Ureter (tissue), 1 donor: ENCODE data around the gene TRABD2B. TPM values are rescaled to one million over a fixed set of nuclear protein-coding genes. Genes with fewer than 3 reads are reported as not detected.
A peak's percentile ranks its signal among the peaks of the same experiment; 100 is the strongest.
"Not testable (repeated sequence)": the region's sequence is repeated elsewhere in the genome, so short reads cannot be mapped to it uniquely, and the experiment has no call there.

Experiments
- DNase-seq: peaks from one replicate; pipeline ENCODE4 v3.0.0-alpha.2; 2020; ENCODE audit warnings: low spot score
- total RNA-seq: library from RNA; stranded (reverse); gene quantifications from one replicate; pipeline ENCODE4 v1.2.4, GENCODE V29; 2023
- donor health status: DM: yes; HTN: yes; CAD: no.

Gene TRABD2B
- total RNA-seq, 1 donor from 2014 or later: 4.6 TPM

- DNase-seq: no peak
These were observed 29.2 kb downstream of the TRABD2B start for GRCh38 chr1:47967864-47968555.

- no peak for DNase-seq
These were observed 31.4 kb downstream of the TRABD2B start for GRCh38 chr1:47965816-47966215.

GRCh38 chr1:47964636-47965035 lies 32.5 kb downstream of the TRABD2B start:
- no peak for DNase-seq

- no peak for DNase-seq
These were observed 33.4 kb downstream of the TRABD2B start for GRCh38 chr1:47963568-47964358.

- no peak for DNase-seq
These were observed 34.3 kb downstream of the TRABD2B start for GRCh38 chr1:47962750-47963492.

GRCh38 chr1:47961835-47962234 lies 35.4 kb downstream of the TRABD2B start:
- not testable (repeated sequence) for DNase-seq

- DNase-seq: not testable (repeated sequence)
These were observed 40.7 kb downstream of the TRABD2B start for GRCh38 chr1:47956491-47956890.

- DNase-seq: no peak
These were observed 43.5 kb downstream of the TRABD2B start for GRCh38 chr1:47953661-47954060.

- DNase-seq: no peak
These were observed 45.5 kb downstream of the TRABD2B start for GRCh38 chr1:47951545-47952235.

GRCh38 chr1:47951026-47951425 lies 46.2 kb downstream of the TRABD2B start:
- DNase-seq: no peak

- no peak for DNase-seq
These were observed 46.7 kb downstream of the TRABD2B start for GRCh38 chr1:47950471-47950870.

- no peak for DNase-seq
These were observed 49.1 kb downstream of the TRABD2B start for GRCh38 chr1:47948126-47948525.

- DNase-seq: no peak
These were observed 49.7 kb downstream of the TRABD2B start for GRCh38 chr1:47947531-47947930.

GRCh38 chr1:47944561-47944960 lies 52.6 kb downstream of the TRABD2B start:
- DNase-seq: peak; percentile 48

- no peak for DNase-seq
These were observed 55.0 kb downstream of the TRABD2B start for GRCh38 chr1:47942240-47942629.

- DNase-seq: no peak
These were observed 55.5 kb downstream of the TRABD2B start for GRCh38 chr1:47941609-47942239.

- no peak for DNase-seq
These were observed 56.4 kb downstream of the TRABD2B start for GRCh38 chr1:47940779-47941178.

- DNase-seq: no peak
These were observed 56.9 kb downstream of the TRABD2B start for GRCh38 chr1:47940326-47940725.

- DNase-seq: no peak
These were observed 58.7 kb downstream of the TRABD2B start for GRCh38 chr1:47938520-47938919.

GRCh38 chr1:47937586-47938254 lies 59.5 kb downstream of the TRABD2B start:
- DNase-seq: no peak
